ENCODE data around the gene UCHL5. TPM values are rescaled to one million over a fixed set of nuclear protein-coding genes. Genes with fewer than 3 reads are reported as not detected.

Gene UCHL5
- total RNA-seq, 1 experiment from 2014 or later: 42.1 TPM

DNA sequence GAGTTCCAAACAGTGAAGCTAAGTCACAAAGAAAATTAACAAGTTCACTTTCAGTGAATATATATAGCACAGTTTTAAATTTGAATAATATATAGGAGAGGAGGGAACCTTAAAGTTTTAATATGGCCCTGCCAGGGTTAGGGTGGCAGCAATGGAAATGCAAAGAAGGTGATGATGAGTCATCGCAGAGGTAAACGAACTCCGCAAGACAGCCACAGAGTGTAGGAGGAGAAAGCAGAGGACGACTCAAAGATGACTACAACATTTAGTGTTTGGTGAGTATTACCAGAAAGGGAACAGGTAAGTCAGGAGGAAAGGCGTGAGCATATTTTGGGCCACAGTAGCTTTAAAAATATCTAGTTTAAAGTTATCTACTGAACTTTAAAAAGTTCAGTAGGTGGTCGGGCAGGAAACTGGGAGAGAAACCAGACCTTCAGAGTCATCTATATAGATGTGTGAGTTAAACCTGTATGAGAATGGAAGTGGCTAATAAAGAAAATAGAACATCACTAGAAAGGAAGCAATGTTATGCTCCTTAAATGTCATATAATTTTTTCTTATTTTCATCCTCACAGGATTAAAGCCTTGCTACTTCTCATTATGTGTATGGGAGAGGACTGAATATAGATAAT is 75.7 kb downstream of the UCHL5 start:
- H3K18ac ChIP-seq (ENCODE audit: insufficient read length, low read depth, low read length): no peak overlapping the region
- no peak overlapping the region for H3T11ph ChIP-seq (ENCODE audit: low read length)
- H4K20me1 ChIP-seq (ENCODE audit: control insufficient read depth, insufficient read depth, insufficient read length): no peaks in the 10 kb centered on the region
- H2BK120ac ChIP-seq (ENCODE audit: low read depth, low read length, poor library complexity, severe bottlenecking): no peak overlapping the region
- no peak overlapping the region for H3K56ac ChIP-seq (ENCODE audit: insufficient read length, low read depth, low read length)
- peak overlapping the region in 1 of 3 experiments; percentile 76; a peak in 2 of 7 replicates for H3K27ac Mint-ChIP-seq
- no peak overlapping the region for H3K23ac ChIP-seq (ENCODE audit: insufficient read length, low read depth, low read length)
- no peak overlapping the region for H3K27ac ChIP-seq (ENCODE audit: insufficient read length, low read depth, low read length)
- DNase-seq: no peak
- no peak overlapping the region for H3K9ac ChIP-seq (ENCODE audit: extremely low read depth, insufficient read length, low read length)
- H3K9me3 ChIP-seq (ENCODE audit: control insufficient read depth, low read depth, low read length): no peaks in the 10 kb centered on the region
- no peak overlapping the region for H2BK20ac ChIP-seq (ENCODE audit: low read depth, low read length, poor library complexity, severe bottlenecking)
- H3K79me2 ChIP-seq (ENCODE audit: insufficient read depth, low read length): no peaks in the 10 kb centered on the region
- peaks cover 12 to 24% (median 24%) of the 10 kb centered on the region in 3 experiments for H3K36me3 Mint-ChIP-seq (ENCODE audit: insufficient read depth in 1 of 3, low read depth in 3 of 3)
- no peak overlapping the region for H2AFZ ChIP-seq (ENCODE audit: low read length)
- TF ChIP-seq, protein P1, sequence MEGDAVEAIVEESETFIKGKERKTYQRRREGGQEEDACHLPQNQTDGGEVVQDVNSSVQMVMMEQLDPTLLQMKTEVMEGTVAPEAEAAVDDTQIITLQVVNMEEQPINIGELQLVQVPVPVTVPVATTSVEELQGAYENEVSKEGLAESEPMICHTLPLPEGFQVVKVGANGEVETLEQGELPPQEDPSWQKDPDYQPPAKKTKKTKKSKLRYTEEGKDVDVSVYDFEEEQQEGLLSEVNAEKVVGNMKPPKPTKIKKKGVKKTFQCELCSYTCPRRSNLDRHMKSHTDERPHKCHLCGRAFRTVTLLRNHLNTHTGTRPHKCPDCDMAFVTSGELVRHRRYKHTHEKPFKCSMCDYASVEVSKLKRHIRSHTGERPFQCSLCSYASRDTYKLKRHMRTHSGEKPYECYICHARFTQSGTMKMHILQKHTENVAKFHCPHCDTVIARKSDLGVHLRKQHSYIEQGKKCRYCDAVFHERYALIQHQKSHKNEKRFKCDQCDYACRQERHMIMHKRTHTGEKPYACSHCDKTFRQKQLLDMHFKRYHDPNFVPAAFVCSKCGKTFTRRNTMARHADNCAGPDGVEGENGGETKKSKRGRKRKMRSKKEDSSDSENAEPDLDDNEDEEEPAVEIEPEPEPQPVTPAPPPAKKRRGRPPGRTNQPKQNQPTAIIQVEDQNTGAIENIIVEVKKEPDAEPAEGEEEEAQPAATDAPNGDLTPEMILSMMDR (conservative IDR thresholded peaks at IDR 0.05): no peak
- H3K79me1 ChIP-seq (ENCODE audit: insufficient read depth, low read depth, low read length, poor library complexity, severe bottlenecking): no peaks in the 10 kb centered on the region
- no peak overlapping the region for H3K4ac ChIP-seq (ENCODE audit: low read depth, low read length)
- H2AK5ac ChIP-seq (ENCODE audit: insufficient read length, low read length): no peak overlapping the region
- H3K4me1 ChIP-seq (ENCODE audit: insufficient read depth, low read length): peaks cover 2% of the 10 kb centered on the region
- no peaks in the 10 kb centered on the region for H3K27me3 ChIP-seq (ENCODE audit: insufficient read depth, low read length)
- H3K4me1 Mint-ChIP-seq: peaks cover 16 to 27% of the 10 kb centered on the region in 2 experiments
- peaks cover 18 to 21% of the 10 kb centered on the region in 2 experiments for H3K9me3 Mint-ChIP-seq
- H3K27me3 Mint-ChIP-seq (ENCODE audit: low read depth): no peaks in the 10 kb centered on the region; the same call in 1 of the 2 replicates
- no peak overlapping the region for H2BK5ac ChIP-seq (ENCODE audit: insufficient read length, low read length)
- no peak overlapping the region for H3K4me2 ChIP-seq (ENCODE audit: insufficient read depth, insufficient read length, low read length)
- no peak overlapping the region for H2BK12ac ChIP-seq (ENCODE audit: insufficient read length, low read depth, low read length)
- no peak overlapping the region for H3K14ac ChIP-seq (ENCODE audit: insufficient read depth, low read length)
- WGBS (ENCODE audit: extremely low coverage, insufficient read length, low lambda C conversion rate): no CpG with 5 or more reads among the region's 6 CpGs
- no peak overlapping the region for H2BK15ac ChIP-seq (ENCODE audit: low read depth, low read length)
- H4K5ac ChIP-seq (ENCODE audit: insufficient read length, low read depth, low read length): no peak overlapping the region
- no peaks in the 10 kb centered on the region for H3K23me2 ChIP-seq (ENCODE audit: insufficient read length, low read depth, low read length, poor library complexity, severe bottlenecking)
- no peak overlapping the region for H4K91ac ChIP-seq (ENCODE audit: insufficient read length, low read depth, low read length)
- H4K8ac ChIP-seq (replicated peaks; ENCODE audit: insufficient read length, low read depth, low read length): no peak overlapping the region
- H3K4me3 Mint-ChIP-seq: no peak overlapping the region

Data from H9 (cell line).